Osteocyte (in vitro differentiated cells): ENCODE data around the gene JUND. TPM values are rescaled to one million over a fixed set of nuclear protein-coding genes. Genes with fewer than 3 reads are reported as not detected.
A peak's percentile ranks its signal among the peaks of the same experiment; 100 is the strongest.
"Not testable (repeated sequence)": the region's sequence is repeated elsewhere in the genome, so short reads cannot be mapped to it uniquely, and the experiment has no call there.

Experiments
- DNase-seq: peaks from one replicate; pipeline ENCODE4 v3.0.0; 2021; ENCODE audit warnings: mixed read lengths; ENCODE audit not compliant: unreplicated experiment; ENCODE audit errors: extremely low spot score
- H3K27ac Mint-ChIP-seq: one replicate; pipeline ENCODE4 v1.8.0; 2021; ENCODE audit warnings: mild to moderate bottlenecking, mixed read lengths; ENCODE audit not compliant: unreplicated experiment
- H3K27me3 Mint-ChIP-seq: one replicate; pipeline ENCODE4 v1.8.0; 2021; ENCODE audit warnings: mixed read lengths; ENCODE audit not compliant: unreplicated experiment
- H3K36me3 Mint-ChIP-seq: one replicate; pipeline ENCODE4 v1.8.0; 2021; ENCODE audit warnings: mixed read lengths; ENCODE audit not compliant: unreplicated experiment
- H3K4me1 Mint-ChIP-seq: one replicate; pipeline ENCODE4 v1.8.0; 2021; ENCODE audit warnings: mixed read lengths; ENCODE audit not compliant: unreplicated experiment
- H3K4me3 Mint-ChIP-seq: one replicate; pipeline ENCODE4 v1.8.0; 2021; ENCODE audit warnings: mild to moderate bottlenecking, moderate library complexity, mixed read lengths; ENCODE audit not compliant: unreplicated experiment
- H3K9me3 Mint-ChIP-seq: one replicate; pipeline ENCODE4 v1.8.0; 2021; ENCODE audit warnings: mixed read lengths; ENCODE audit not compliant: unreplicated experiment
- CTCF ChIP-seq: fragments of 200-600 bp; sonication (generic); IDR thresholded peaks from 2 replicates; pipeline ENCODE4 v1.5.0; 2021; ENCODE audit warnings: antibody characterized with exemption, mild to moderate bottlenecking, moderate library complexity
- long read RNA-seq: library from polyadenylated mRNA; unstranded; transcript quantifications from one replicate; pipeline ENCODE4 v2.0.0, GENCODE V29; 2021
- total RNA-seq: library from RNA; stranded (reverse); gene quantifications from 2 replicates; pipeline ENCODE4 v1.2.1, GENCODE V29; 2021

JUND gene
- 203 and 241 TPM in 2 replicates for total RNA-seq
- long read RNA-seq = 0 reads

GRCh38 chr19:18281082-18282020, at the start of gene JUND:
Gene JUND, minus strand, starts transcription at chr19:18281622. Its CDS starts 138 bp downstream, at chr19:18281484.
- Mint-ChIP-seq H3K4me3 (peak within 1 kb of the TSS; percentile 94), H3K36me3 (peaks cover 17% of the 10 kb centered on the region), H3K27me3 (no peaks in the 10 kb centered on the region), H3K9me3 (no peaks in the 10 kb centered on the region), H3K4me1 (peaks cover 37% of the 10 kb centered on the region), H3K27ac (peak within 1 kb of the TSS; percentile 99)
- peak; percentile 100 for DNase-seq
- no peak for TF ChIP-seq CTCF

- Mint-ChIP-seq H3K27ac (no peak overlapping the region), H3K4me1 (peaks cover 15% of the 10 kb centered on the region), H3K27me3 (no peaks in the 10 kb centered on the region), H3K9me3 (no peaks in the 10 kb centered on the region), H3K4me3 (no peak overlapping the region), H3K36me3 (no peaks in the 10 kb centered on the region)
- TF ChIP-seq CTCF = no peak
- DNase-seq = no peak
Observed at GRCh38 chr19:18330868-18331267, 49.4 kb upstream of the JUND start.

GRCh38 chr19:18329035-18329376, 47.6 kb upstream of the JUND start:
- Mint-ChIP-seq H3K4me3 (peak overlapping the region; percentile 70), H3K27ac (peak overlapping the region; percentile 89), H3K27me3 (no peaks in the 10 kb centered on the region), H3K4me1 (peaks cover 16% of the 10 kb centered on the region), H3K9me3 (no peaks in the 10 kb centered on the region), H3K36me3 (no peaks in the 10 kb centered on the region)
- TF ChIP-seq CTCF = no peak
- no peak for DNase-seq

- Mint-ChIP-seq H3K9me3 (no peaks in the 10 kb centered on the region), H3K4me3 (peak overlapping the region; percentile 70), H3K27me3 (no peaks in the 10 kb centered on the region), H3K27ac (peak overlapping the region; percentile 89), H3K4me1 (peaks cover 22% of the 10 kb centered on the region), H3K36me3 (no peaks in the 10 kb centered on the region)
- peak; percentile 83 for TF ChIP-seq CTCF
- DNase-seq = peak; percentile 97
Observed at GRCh38 chr19:18328340-18329034, 47.1 kb upstream of the JUND start.

- no peak for DNase-seq
- Mint-ChIP-seq H3K27me3 (no peaks in the 10 kb centered on the region), H3K4me1 (peaks cover 33% of the 10 kb centered on the region), H3K27ac (no peak overlapping the region), H3K9me3 (no peaks in the 10 kb centered on the region), H3K36me3 (no peaks in the 10 kb centered on the region), H3K4me3 (no peak overlapping the region)
- no peak for TF ChIP-seq CTCF
Observed at GRCh38 chr19:18326772-18327171, 45.4 kb upstream of the JUND start.

- peaks cover 35% of the 10 kb centered on the region for H3K4me1 Mint-ChIP-seq
- not testable (repeated sequence) for H3K36me3 Mint-ChIP-seq, H3K9me3 Mint-ChIP-seq, H3K27me3 Mint-ChIP-seq, H3K4me3 Mint-ChIP-seq, DNase-seq
- peak overlapping the region; percentile 94 for H3K27ac Mint-ChIP-seq
Observed at GRCh38 chr19:18324373-18324731, 42.9 kb upstream of the JUND start.
